Fibroblast of lung (primary cell): ENCODE data around the gene FARP1. TPM values are rescaled to one million over a fixed set of nuclear protein-coding genes. Genes with fewer than 3 reads are reported as not detected.

Experiments
- DNase-seq, 2 donors: peaks; one replicate each; pipeline versions ENCODE4 v3.0.0 to v3.0.0-alpha.2; 2010; ENCODE audit warnings: low read depth in 2 of 2
- H2AFZ ChIP-seq: 2 replicates; pipeline ENCODE4 v1.5.1; 2012; ENCODE audit warnings: low read length, control low read depth, inconsistent platforms
- H3K27ac ChIP-seq: 2 replicates; pipeline ENCODE4 v1.5.1; 2011; ENCODE audit warnings: low read length, control low read depth; ENCODE audit not compliant: insufficient read depth
- H3K27me3 ChIP-seq: 2 replicates; pipeline ENCODE4 v1.5.1; 2011; ENCODE audit warnings: mild to moderate bottlenecking, low read length; ENCODE audit not compliant: control insufficient read depth, insufficient read depth
- H3K36me3 ChIP-seq: 2 replicates; pipeline ENCODE4 v1.5.1; 2011; ENCODE audit warnings: low read length; ENCODE audit not compliant: control insufficient read depth, insufficient read depth
- H3K4me1 ChIP-seq: 2 replicates; pipeline ENCODE4 v1.5.1; 2011; ENCODE audit warnings: low read length; ENCODE audit not compliant: control insufficient read depth, insufficient read depth; ENCODE audit errors: extremely low read depth
- H3K4me2 ChIP-seq: 2 replicates; pipeline ENCODE4 v1.5.1; 2011; ENCODE audit warnings: low read length, control low read depth; ENCODE audit not compliant: insufficient read depth; ENCODE audit errors: extremely low read depth
- H3K4me3 ChIP-seq, 4 experiments: fragments of 200-600 bp in 1 of 4; sonication (generic) in 1 of 4; replicated peaks in 1 of 4; 2 replicates each; pipeline ENCODE4 v1.5.1; 2011 to 2016; ENCODE audit warnings: low read length in 4 of 4, low read depth in 3 of 4, mild to moderate bottlenecking in 3 of 4, control low read depth in 2 of 4, inconsistent platforms in 1 of 4, mixed read lengths in 1 of 4; ENCODE audit not compliant: insufficient read depth in 1 of 4; ENCODE audit errors: control extremely low read depth in 1 of 4
- H3K79me2 ChIP-seq: 2 replicates; pipeline ENCODE4 v1.5.1; 2012; ENCODE audit warnings: mild to moderate bottlenecking, low read length, inconsistent platforms; ENCODE audit not compliant: control insufficient read depth, insufficient read depth
- H3K9ac ChIP-seq: 2 replicates; pipeline ENCODE4 v1.5.1; 2011; ENCODE audit warnings: mild to moderate bottlenecking, low read length, control low read depth; ENCODE audit not compliant: insufficient read depth
- H3K9me3 ChIP-seq: 2 replicates; pipeline ENCODE4 v1.5.1; 2012; ENCODE audit warnings: low read depth, low read length; ENCODE audit not compliant: control insufficient read depth, insufficient read depth
- H4K20me1 ChIP-seq: 2 replicates; pipeline ENCODE4 v1.5.1; 2011; ENCODE audit warnings: low read length; ENCODE audit not compliant: control insufficient read depth, insufficient read depth; ENCODE audit errors: extremely low read depth
- EZH2 ChIP-seq: IDR thresholded peaks from 2 replicates; pipeline ENCODE4 v1.5.1; 2012; ENCODE audit warnings: low read length, control low read depth, mild to moderate bottlenecking; ENCODE audit errors: missing control alignments
- polyA plus RNA-seq, 2 donors: library from polyadenylated mRNA; depleted of rRNA in 1 of 2; stranded (reverse) in 1 of 2; unstranded in 1 of 2; fragments of >200 nt; gene quantifications; 2 replicates each; pipeline ENCODE4 v1.2.1, GENCODE V29; 2011 to 2012; ENCODE audit warnings: missing spikeins in 1 of 2
- total RNA-seq: library from RNA; depleted of rRNA; stranded (reverse); fragments of >200 nt; gene quantifications from 2 replicates; pipeline ENCODE4 v1.2.1, GENCODE V29; 2014
- TF ChIP-seq, protein P1 (sequence below), 2 donors: IDR thresholded peaks in 1 of 2; conservative IDR thresholded peaks in 1 of 2; 1 replicate in 1 of 2; 2 replicates in 1 of 2; pipeline ENCODE4 v1.5.1; 2011 to 2012; ENCODE audit warnings: low read length in 2 of 2, control low read depth in 1 of 2, inconsistent platforms in 1 of 2, low read depth in 1 of 2, mild to moderate bottlenecking in 1 of 2

Gene FARP1
- total and polyA plus RNA-seq, 2 donors (not counting 1 experiment from before 2014, with no cell fraction given), result 50.9 to 199 TPM

DNA sequence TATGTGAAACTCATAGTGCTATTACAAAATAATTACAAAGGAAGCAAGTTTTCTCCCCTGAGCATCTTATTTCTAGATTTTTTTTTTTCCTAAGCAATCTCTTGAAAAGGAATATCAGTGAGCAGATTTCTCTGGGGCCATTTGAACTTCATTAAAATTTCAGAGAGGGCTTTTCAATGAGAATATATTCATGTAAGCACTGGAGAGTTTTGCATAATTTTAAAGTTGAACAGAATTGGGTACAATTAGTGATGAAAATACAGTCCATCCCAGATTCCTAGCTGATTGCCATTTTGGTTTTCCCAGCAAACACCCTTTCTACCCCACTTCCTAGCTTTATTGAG, 101.0 kb downstream of the FARP1 start:
- TF ChIP-seq, protein P1, sequence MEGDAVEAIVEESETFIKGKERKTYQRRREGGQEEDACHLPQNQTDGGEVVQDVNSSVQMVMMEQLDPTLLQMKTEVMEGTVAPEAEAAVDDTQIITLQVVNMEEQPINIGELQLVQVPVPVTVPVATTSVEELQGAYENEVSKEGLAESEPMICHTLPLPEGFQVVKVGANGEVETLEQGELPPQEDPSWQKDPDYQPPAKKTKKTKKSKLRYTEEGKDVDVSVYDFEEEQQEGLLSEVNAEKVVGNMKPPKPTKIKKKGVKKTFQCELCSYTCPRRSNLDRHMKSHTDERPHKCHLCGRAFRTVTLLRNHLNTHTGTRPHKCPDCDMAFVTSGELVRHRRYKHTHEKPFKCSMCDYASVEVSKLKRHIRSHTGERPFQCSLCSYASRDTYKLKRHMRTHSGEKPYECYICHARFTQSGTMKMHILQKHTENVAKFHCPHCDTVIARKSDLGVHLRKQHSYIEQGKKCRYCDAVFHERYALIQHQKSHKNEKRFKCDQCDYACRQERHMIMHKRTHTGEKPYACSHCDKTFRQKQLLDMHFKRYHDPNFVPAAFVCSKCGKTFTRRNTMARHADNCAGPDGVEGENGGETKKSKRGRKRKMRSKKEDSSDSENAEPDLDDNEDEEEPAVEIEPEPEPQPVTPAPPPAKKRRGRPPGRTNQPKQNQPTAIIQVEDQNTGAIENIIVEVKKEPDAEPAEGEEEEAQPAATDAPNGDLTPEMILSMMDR (conservative IDR thresholded peaks at IDR 0.05 in 1 of 2, IDR thresholded peaks at IDR 0.05 in 1 of 2; ENCODE audit: low read depth in 1 of 2, low read length in 2 of 2), result no peak
- TF ChIP-seq EZH2, result no peak
- DNase-seq, result no peak
- H4K20me1 ChIP-seq, result no peaks in the 10 kb centered on the region
- no peaks in the 10 kb centered on the region for H3K9me3 ChIP-seq
- no peak overlapping the region for H3K9ac ChIP-seq
- H3K27ac ChIP-seq, result no peak overlapping the region
- no peaks in the 10 kb centered on the region for H3K4me1 ChIP-seq
- no peak overlapping the region for H3K4me3 ChIP-seq
- H3K79me2 ChIP-seq, result peaks cover 11% of the 10 kb centered on the region
- no peaks in the 10 kb centered on the region for H3K27me3 ChIP-seq
- no peak overlapping the region for H3K4me2 ChIP-seq
- no peak overlapping the region for H2AFZ ChIP-seq
- no peaks in the 10 kb centered on the region for H3K36me3 ChIP-seq

DNA sequence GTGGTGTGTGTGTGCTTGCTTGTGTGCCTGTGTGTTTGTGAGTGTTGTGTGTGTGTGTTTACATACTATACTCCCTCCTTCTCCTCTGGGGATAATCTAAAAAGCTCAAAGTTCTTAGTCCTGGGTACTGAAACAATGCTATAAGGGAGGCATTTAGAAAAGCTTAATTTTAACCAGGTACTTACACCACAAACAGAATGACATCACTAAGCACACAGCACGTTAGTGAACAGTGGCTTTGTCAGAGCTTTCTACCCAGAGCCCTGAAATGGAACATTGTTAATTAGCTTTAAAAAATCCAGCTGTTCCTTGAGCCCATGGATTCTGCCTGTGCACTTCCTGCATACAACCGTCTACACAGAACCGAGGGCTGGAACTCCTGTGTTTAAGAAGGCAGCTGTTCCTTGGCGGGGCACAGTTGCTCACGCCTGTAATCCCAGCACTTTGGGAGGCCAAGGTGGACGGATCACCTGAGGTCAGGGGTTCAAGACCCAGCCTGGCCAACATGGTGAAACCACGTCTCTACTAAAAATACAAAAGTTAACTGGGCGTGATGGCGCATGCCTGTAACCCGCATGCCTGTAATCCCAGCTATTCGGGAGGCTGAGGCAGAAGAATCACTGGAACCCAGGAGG, 103.8 kb downstream of the FARP1 start:
- H3K9me3 ChIP-seq, result no peaks in the 10 kb centered on the region
- H3K36me3 ChIP-seq, result no peaks in the 10 kb centered on the region
- peaks cover 10% of the 10 kb centered on the region for H3K79me2 ChIP-seq
- no peak overlapping the region for H2AFZ ChIP-seq
- H3K4me3 ChIP-seq, result no peak overlapping the region
- H3K27me3 ChIP-seq, result no peaks in the 10 kb centered on the region
- no peak overlapping the region for H3K9ac ChIP-seq
- no peaks in the 10 kb centered on the region for H3K4me1 ChIP-seq
- H3K4me2 ChIP-seq, result no peak overlapping the region
- no peak for TF ChIP-seq EZH2
- TF ChIP-seq, protein P1 (conservative IDR thresholded peaks at IDR 0.05 in 1 of 2, IDR thresholded peaks at IDR 0.05 in 1 of 2; ENCODE audit: low read depth in 1 of 2, low read length in 2 of 2), result no peak
- peak in 1 of 2 donors; percentile 25 for DNase-seq
- H3K27ac ChIP-seq, result no peak overlapping the region
- H4K20me1 ChIP-seq, result no peaks in the 10 kb centered on the region

DNA sequence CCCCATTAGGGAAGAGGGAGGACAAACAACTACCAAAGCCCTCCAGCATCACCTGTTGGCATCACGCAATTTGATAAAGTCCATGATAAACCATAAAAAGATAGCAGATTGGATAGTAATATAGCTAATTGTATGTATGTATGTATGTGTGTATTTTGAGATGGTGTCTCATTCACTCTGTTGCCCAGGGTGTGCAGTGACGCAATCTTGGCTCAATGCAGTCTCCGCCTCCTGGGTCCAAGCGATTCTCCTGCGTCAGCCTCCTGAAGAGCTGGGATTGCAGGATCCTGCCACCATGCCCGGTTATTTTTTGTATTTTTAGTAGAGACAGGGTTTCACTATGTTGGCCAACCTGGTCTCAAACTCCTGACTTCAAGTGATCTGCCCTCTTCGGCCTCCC, 108.8 kb downstream of the FARP1 start:
- H3K9ac ChIP-seq, result no peak overlapping the region
- no peak for DNase-seq
- peaks cover 16% of the 10 kb centered on the region for H3K4me1 ChIP-seq
- no peak overlapping the region for H3K4me2 ChIP-seq
- TF ChIP-seq, protein P1 (conservative IDR thresholded peaks at IDR 0.05 in 1 of 2, IDR thresholded peaks at IDR 0.05 in 1 of 2; ENCODE audit: low read depth in 1 of 2, low read length in 2 of 2), result no peak
- no peak for TF ChIP-seq EZH2
- no peak overlapping the region for H2AFZ ChIP-seq
- no peaks in the 10 kb centered on the region for H3K36me3 ChIP-seq
- no peaks in the 10 kb centered on the region for H3K27me3 ChIP-seq
- H4K20me1 ChIP-seq, result no peaks in the 10 kb centered on the region
- H3K79me2 ChIP-seq, result peaks cover 28% of the 10 kb centered on the region
- no peak overlapping the region for H3K4me3 ChIP-seq
- no peak overlapping the region for H3K27ac ChIP-seq
- no peaks in the 10 kb centered on the region for H3K9me3 ChIP-seq
